ENCODE measurements around the gene WFDC12.

Gene WFDC12

DNA sequence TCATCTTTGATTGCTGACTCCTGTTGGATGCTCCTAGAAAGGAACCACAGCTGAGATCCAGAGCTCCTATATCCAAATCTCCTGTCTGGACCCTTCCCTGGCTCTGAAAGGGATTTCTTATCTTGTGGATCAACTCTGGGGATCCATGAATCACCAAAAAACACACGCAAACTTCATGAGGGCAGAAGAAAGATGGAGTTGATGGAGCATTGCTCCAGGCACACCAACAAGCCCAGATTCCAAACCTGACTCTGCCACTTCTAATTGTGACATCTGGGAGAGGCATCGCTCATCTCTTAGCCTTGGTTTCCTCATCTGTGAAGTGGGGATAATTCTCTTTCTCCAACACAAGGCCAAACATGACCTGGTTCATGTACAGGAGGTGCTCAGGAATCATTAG is 30.1 kb downstream of the WFDC12 start:
- H3K4me3 ChIP-seq (ENCODE audit: low read depth, low read length), result no peak overlapping the region
- TF ChIP-seq CTCF (IDR thresholded peaks at IDR 0.05; ENCODE audit: borderline replicate concordance, insufficient read depth, low read depth, low read length), result no peak

DNA sequence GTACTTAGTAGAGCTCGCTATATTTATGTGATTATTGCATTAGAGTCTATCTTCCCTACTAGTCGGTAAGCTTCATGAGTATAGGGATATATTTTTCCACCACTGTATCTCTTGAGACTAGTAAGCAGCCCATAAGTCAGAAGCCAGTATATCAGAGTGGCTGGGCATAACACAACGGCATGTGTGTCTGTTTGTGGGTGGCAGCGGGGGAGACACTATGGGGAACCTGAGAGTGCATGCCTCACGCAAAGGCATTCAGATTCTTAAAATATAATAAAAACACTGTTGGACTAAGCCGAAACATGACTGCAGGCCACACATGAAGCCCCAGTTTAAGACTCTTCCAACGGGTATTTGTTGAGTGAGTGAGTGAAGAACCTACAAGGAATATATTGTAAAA is 31.4 kb downstream of the WFDC12 start:
- no peak overlapping the region for H3K4me3 ChIP-seq (ENCODE audit: low read depth, low read length)
- TF ChIP-seq CTCF (IDR thresholded peaks at IDR 0.05; ENCODE audit: borderline replicate concordance, insufficient read depth, low read depth, low read length), result no peak

DNA sequence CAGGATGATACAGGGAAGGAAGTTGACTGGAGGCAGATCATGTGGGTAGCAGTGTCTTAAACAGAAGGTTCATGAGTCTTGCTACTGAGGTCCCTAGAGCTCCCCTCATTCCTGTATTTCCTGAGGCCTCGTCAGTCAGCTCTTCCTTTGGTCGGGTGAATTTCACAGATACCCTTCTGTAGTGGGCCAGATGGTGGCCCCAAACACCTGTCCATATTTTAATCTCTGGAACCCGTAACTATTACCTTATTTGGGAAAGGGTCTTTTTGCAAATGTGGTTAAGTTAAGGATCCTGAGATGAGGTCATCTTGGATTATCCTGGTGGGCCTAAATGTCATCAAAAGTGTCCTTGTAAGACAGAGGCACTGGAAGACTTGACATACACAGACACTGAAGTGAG is 32.9 kb downstream of the WFDC12 start:
- H3K4me3 ChIP-seq (ENCODE audit: low read depth, low read length), result no peak overlapping the region
- TF ChIP-seq CTCF (IDR thresholded peaks at IDR 0.05; ENCODE audit: borderline replicate concordance, insufficient read depth, low read depth, low read length), result no peak

GRCh38 chr20:45090481-45090880 is 33.8 kb downstream of the WFDC12 start:
- no peak overlapping the region for H3K4me3 ChIP-seq (ENCODE audit: low read depth, low read length)
- TF ChIP-seq CTCF (IDR thresholded peaks at IDR 0.05; ENCODE audit: borderline replicate concordance, insufficient read depth, low read depth, low read length), result no peak

GRCh38 chr20:45088247-45088646 is 36.0 kb downstream of the WFDC12 start:
- TF ChIP-seq CTCF (IDR thresholded peaks at IDR 0.05; ENCODE audit: borderline replicate concordance, insufficient read depth, low read depth, low read length), result no peak
- H3K4me3 ChIP-seq (ENCODE audit: low read depth, low read length), result no peak overlapping the region

DNA sequence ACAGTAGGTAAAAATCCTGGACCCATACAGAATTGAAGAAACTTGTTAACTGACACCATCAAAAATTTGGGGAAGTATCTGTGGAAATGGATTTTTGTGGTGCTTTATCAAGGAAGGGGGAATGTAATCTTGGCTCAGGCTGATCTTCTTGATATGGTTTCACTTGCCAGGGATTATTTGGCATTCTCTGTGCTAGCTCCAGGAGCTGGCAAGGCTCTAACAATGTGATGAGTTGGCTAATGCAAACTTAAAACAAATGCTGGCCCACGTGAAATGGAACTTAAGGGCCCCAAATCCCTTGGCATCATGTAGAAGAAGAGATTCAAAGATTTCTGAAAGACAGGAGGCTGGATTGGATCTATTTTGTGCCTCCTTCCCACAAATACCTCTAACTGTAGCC is 36.5 kb downstream of the WFDC12 start:
- H3K4me3 ChIP-seq (ENCODE audit: low read depth, low read length), result no peak overlapping the region
- TF ChIP-seq CTCF (IDR thresholded peaks at IDR 0.05; ENCODE audit: borderline replicate concordance, insufficient read depth, low read depth, low read length), result no peak

DNA sequence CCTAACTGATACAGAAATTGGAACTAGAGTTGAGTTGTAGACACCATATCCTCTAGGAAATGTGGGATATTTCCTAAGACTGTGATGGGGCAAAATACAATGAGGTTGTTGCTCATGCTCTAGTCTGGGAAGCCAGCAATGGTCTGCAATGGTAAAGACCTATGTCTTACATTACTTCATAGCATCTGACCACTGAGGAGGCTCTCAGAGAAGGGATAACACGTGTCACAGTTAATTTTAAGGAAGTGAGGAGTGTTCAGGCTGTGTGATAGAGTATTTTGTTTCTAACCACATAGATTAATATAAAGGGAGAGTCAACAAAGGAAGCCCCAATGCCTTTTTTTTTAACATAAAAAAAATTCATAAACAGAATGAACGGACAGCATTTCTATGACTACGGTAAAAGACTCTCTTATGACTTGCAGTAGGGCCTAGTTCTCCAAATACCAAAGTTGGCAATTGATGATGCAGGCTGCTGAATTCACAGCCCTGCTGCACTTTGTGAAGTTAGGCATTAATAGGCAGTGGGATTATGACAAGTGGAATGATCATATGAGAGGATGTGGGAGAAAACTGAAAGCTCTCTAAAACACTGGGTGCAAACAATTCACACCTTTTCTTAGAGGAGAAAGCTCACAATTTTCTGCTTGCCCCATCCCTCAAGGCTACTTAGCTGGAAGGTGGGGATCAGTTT is 37.0 kb downstream of the WFDC12 start:
- no peak overlapping the region for H3K4me3 ChIP-seq (ENCODE audit: low read depth, low read length)
- TF ChIP-seq CTCF (IDR thresholded peaks at IDR 0.05; ENCODE audit: borderline replicate concordance, insufficient read depth, low read depth, low read length), result no peak

Data from GM12875 (cell line).